Measurements from ENCODE around the gene NBPF1. TPM values are rescaled to one million over a fixed set of nuclear protein-coding genes. Genes with fewer than 3 reads are reported as not detected.
"Not testable (repeated sequence)": the region's sequence is repeated elsewhere in the genome, so short reads cannot be mapped to it uniquely, and the experiment has no call there.

Gene NBPF1
- total RNA-seq, 2 experiments from 2014 or later = 11.0 to 34.1 TPM

DNA sequence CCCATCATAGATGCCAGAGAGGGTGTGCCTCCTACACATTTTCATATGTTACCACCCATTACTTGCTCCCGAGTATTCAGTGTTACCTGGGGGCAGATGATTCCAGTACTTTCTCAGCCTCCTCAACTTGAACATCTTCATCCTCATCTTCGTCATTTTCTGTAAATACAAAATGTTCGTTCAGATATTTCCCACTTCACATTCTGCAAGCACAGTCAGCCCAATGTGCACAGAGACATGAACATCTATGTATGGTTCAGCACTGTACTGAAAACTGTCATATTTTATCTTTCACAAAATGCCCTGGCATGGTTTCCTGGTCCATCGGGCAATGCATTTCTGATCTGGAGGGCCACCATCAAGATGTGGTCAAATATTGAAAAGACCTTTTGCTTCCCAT is 25.7 kb downstream of the NBPF1 start:
- H3K4me3 ChIP-seq (ENCODE audit: low read depth, low read length, poor library complexity, severe bottlenecking); H3K9me2 ChIP-seq (ENCODE audit: insufficient read depth, low read length); H3K9me3 ChIP-seq (ENCODE audit: low read length); H3K79me2 ChIP-seq (ENCODE audit: insufficient read depth, low read depth, low read length); BruUV-seq (replicated peaks); POLR2A ChIA-PET; H4K20me1 ChIP-seq (ENCODE audit: insufficient read depth, low read length); H2AFZ ChIP-seq (ENCODE audit: low read length); DNase-seq (ENCODE audit: low spot score); intact Hi-C loops (cut with micrococcal nuclease; ENCODE audit: unreplicated experiment); CTCF ChIA-PET (ENCODE audit: unreplicated experiment); H3K36me3 ChIP-seq (ENCODE audit: insufficient read depth, low read length); H3K4me1 ChIP-seq (ENCODE audit: insufficient read depth, low read length, poor library complexity, severe bottlenecking); H3K4me2 ChIP-seq (ENCODE audit: low read length); H3K27ac ChIP-seq (ENCODE audit: low read depth, low read length, poor library complexity, severe bottlenecking): not testable (repeated sequence)

DNA sequence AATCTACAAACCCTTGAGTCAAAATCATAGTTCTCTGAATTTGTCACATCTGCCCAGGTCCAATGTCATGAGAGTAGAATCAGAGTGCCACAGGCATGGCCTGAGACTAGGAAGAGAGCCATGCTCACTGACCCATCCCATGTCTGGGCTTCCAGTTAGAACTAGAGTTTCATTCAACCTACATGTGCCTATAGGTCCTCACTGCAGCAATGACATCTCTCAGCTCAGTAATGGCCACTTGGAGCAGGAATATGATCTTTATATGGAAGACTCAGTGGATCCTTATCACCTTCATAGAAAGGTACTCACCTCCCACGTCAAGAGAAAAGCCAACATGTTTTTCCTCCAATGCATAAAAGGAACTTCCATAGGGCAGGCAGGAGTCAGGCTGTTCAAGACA is 48.0 kb downstream of the NBPF1 start:
- H3K27ac ChIP-seq (ENCODE audit: low read depth, low read length, poor library complexity, severe bottlenecking); CTCF ChIA-PET (ENCODE audit: unreplicated experiment): not testable (repeated sequence)

GRCh38 chr1:16561035-16561434 is 52.3 kb downstream of the NBPF1 start:
- BruUV-seq (replicated peaks); CTCF ChIA-PET (ENCODE audit: unreplicated experiment); H4K20me1 ChIP-seq (ENCODE audit: insufficient read depth, low read length); H3K36me3 ChIP-seq (ENCODE audit: insufficient read depth, low read length); H3K4me3 ChIP-seq (ENCODE audit: low read depth, low read length, poor library complexity, severe bottlenecking); H3K27ac ChIP-seq (ENCODE audit: low read depth, low read length, poor library complexity, severe bottlenecking); H2AFZ ChIP-seq (ENCODE audit: low read length); H3K4me1 ChIP-seq (ENCODE audit: insufficient read depth, low read length, poor library complexity, severe bottlenecking); intact Hi-C loops (cut with micrococcal nuclease; ENCODE audit: unreplicated experiment); H3K79me2 ChIP-seq (ENCODE audit: insufficient read depth, low read depth, low read length); DNase-seq (ENCODE audit: low spot score); H3K9me3 ChIP-seq (ENCODE audit: low read length); H3K4me2 ChIP-seq (ENCODE audit: low read length); POLR2A ChIA-PET; H3K9me2 ChIP-seq (ENCODE audit: insufficient read depth, low read length): not testable (repeated sequence)

More for the DNA sequence above, 48.0 kb downstream of the NBPF1 start:
- H3K9me3 ChIP-seq (ENCODE audit: low read length); BruUV-seq (replicated peaks); POLR2A ChIA-PET; H2AFZ ChIP-seq (ENCODE audit: low read length); DNase-seq (ENCODE audit: low spot score); H3K36me3 ChIP-seq (ENCODE audit: insufficient read depth, low read length); H3K4me3 ChIP-seq (ENCODE audit: low read depth, low read length, poor library complexity, severe bottlenecking); H4K20me1 ChIP-seq (ENCODE audit: insufficient read depth, low read length); H3K4me2 ChIP-seq (ENCODE audit: low read length); H3K4me1 ChIP-seq (ENCODE audit: insufficient read depth, low read length, poor library complexity, severe bottlenecking); H3K79me2 ChIP-seq (ENCODE audit: insufficient read depth, low read depth, low read length); intact Hi-C loops (cut with micrococcal nuclease; ENCODE audit: unreplicated experiment); H3K9me2 ChIP-seq (ENCODE audit: insufficient read depth, low read length): not testable (repeated sequence)

GRCh38 chr1:16560498-16560897 is 52.9 kb downstream of the NBPF1 start:
- H3K4me2 ChIP-seq (ENCODE audit: low read length); BruUV-seq (replicated peaks); H3K79me2 ChIP-seq (ENCODE audit: insufficient read depth, low read depth, low read length); H3K27ac ChIP-seq (ENCODE audit: low read depth, low read length, poor library complexity, severe bottlenecking); POLR2A ChIA-PET; H3K4me1 ChIP-seq (ENCODE audit: insufficient read depth, low read length, poor library complexity, severe bottlenecking); H3K4me3 ChIP-seq (ENCODE audit: low read depth, low read length, poor library complexity, severe bottlenecking); CTCF ChIA-PET (ENCODE audit: unreplicated experiment); H4K20me1 ChIP-seq (ENCODE audit: insufficient read depth, low read length); H2AFZ ChIP-seq (ENCODE audit: low read length); DNase-seq (ENCODE audit: low spot score); H3K9me3 ChIP-seq (ENCODE audit: low read length); H3K36me3 ChIP-seq (ENCODE audit: insufficient read depth, low read length); H3K9me2 ChIP-seq (ENCODE audit: insufficient read depth, low read length); intact Hi-C loops (cut with micrococcal nuclease; ENCODE audit: unreplicated experiment): not testable (repeated sequence)

GRCh38 chr1:16559688-16560087 is 53.7 kb downstream of the NBPF1 start:
- H2AFZ ChIP-seq (ENCODE audit: low read length); POLR2A ChIA-PET; DNase-seq (ENCODE audit: low spot score); H3K4me2 ChIP-seq (ENCODE audit: low read length); BruUV-seq (replicated peaks); H3K27ac ChIP-seq (ENCODE audit: low read depth, low read length, poor library complexity, severe bottlenecking); H3K9me3 ChIP-seq (ENCODE audit: low read length); H3K4me1 ChIP-seq (ENCODE audit: insufficient read depth, low read length, poor library complexity, severe bottlenecking); CTCF ChIA-PET (ENCODE audit: unreplicated experiment); H3K4me3 ChIP-seq (ENCODE audit: low read depth, low read length, poor library complexity, severe bottlenecking); intact Hi-C loops (cut with micrococcal nuclease; ENCODE audit: unreplicated experiment); H3K9me2 ChIP-seq (ENCODE audit: insufficient read depth, low read length); H4K20me1 ChIP-seq (ENCODE audit: insufficient read depth, low read length); H3K79me2 ChIP-seq (ENCODE audit: insufficient read depth, low read depth, low read length); H3K36me3 ChIP-seq (ENCODE audit: insufficient read depth, low read length): not testable (repeated sequence)

- intact Hi-C loops (cut with micrococcal nuclease; ENCODE audit: unreplicated experiment); H3K79me2 ChIP-seq (ENCODE audit: insufficient read depth, low read depth, low read length); DNase-seq (ENCODE audit: low spot score); H3K36me3 ChIP-seq (ENCODE audit: insufficient read depth, low read length); H3K9me2 ChIP-seq (ENCODE audit: insufficient read depth, low read length); CTCF ChIA-PET (ENCODE audit: unreplicated experiment); H2AFZ ChIP-seq (ENCODE audit: low read length); H3K4me2 ChIP-seq (ENCODE audit: low read length); BruUV-seq (replicated peaks); H3K9me3 ChIP-seq (ENCODE audit: low read length); H4K20me1 ChIP-seq (ENCODE audit: insufficient read depth, low read length); POLR2A ChIA-PET; H3K4me1 ChIP-seq (ENCODE audit: insufficient read depth, low read length, poor library complexity, severe bottlenecking); H3K4me3 ChIP-seq (ENCODE audit: low read depth, low read length, poor library complexity, severe bottlenecking); H3K27ac ChIP-seq (ENCODE audit: low read depth, low read length, poor library complexity, severe bottlenecking): not testable (repeated sequence)
These were observed 56.3 kb downstream of the NBPF1 start for GRCh38 chr1:16557034-16557433.

DNA sequence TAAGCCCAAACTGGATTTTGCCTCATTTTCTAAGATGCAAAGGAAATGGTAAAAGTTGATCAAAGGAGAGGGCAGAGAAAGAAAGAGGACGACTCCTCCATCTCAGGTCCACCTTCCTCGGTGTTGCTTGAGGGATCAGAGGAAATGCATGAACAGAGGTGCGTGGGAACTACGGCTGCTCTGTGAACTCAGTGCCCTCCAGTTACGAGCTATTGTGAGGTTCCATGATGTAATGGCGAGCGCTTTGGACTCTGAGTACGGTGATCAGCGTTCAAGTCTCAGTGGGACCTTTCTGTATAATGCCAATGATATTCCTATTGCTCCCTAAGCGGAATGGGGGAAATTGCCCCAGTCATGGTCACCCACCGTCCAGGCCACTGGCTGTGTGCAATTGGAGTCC is 60.1 kb downstream of the NBPF1 start:
- not testable (repeated sequence) for DNase-seq (ENCODE audit: low spot score)

More for the DNA sequence above, 60.1 kb downstream of the NBPF1 start:
- H3K9me2 ChIP-seq (ENCODE audit: insufficient read depth, low read length); CTCF ChIA-PET (ENCODE audit: unreplicated experiment); H3K27ac ChIP-seq (ENCODE audit: low read depth, low read length, poor library complexity, severe bottlenecking); H3K36me3 ChIP-seq (ENCODE audit: insufficient read depth, low read length); BruUV-seq (replicated peaks); H2AFZ ChIP-seq (ENCODE audit: low read length); H3K4me1 ChIP-seq (ENCODE audit: insufficient read depth, low read length, poor library complexity, severe bottlenecking); POLR2A ChIA-PET; H3K4me2 ChIP-seq (ENCODE audit: low read length); intact Hi-C loops (cut with micrococcal nuclease; ENCODE audit: unreplicated experiment); H3K9me3 ChIP-seq (ENCODE audit: low read length); H3K4me3 ChIP-seq (ENCODE audit: low read depth, low read length, poor library complexity, severe bottlenecking); H3K79me2 ChIP-seq (ENCODE audit: insufficient read depth, low read depth, low read length); H4K20me1 ChIP-seq (ENCODE audit: insufficient read depth, low read length): not testable (repeated sequence)

Measured in OCI-LY7 (cell line).